Neuronal stem cell (in vitro differentiated cells): ENCODE results near the gene CCNYL1.

Source experiments
- DNase-seq: peaks from one replicate; pipeline ENCODE4 v3.0.0-alpha.2; 2013; ENCODE audit warnings: low spot score
- H2AFZ ChIP-seq: one replicate; pipeline ENCODE4 v1.6.1; 2013; ENCODE audit warnings: mild to moderate bottlenecking, low read length, inconsistent platforms
- H2AK5ac ChIP-seq: 2 replicates; pipeline ENCODE4 v1.6.1; 2013; ENCODE audit warnings: low read depth, mild to moderate bottlenecking, inconsistent platforms, low read length, moderate library complexity, mixed read lengths
- H2BK120ac ChIP-seq: 2 replicates; pipeline ENCODE4 v1.6.1; 2013; ENCODE audit warnings: low read depth, mild to moderate bottlenecking, inconsistent platforms, low read length, moderate library complexity, mixed read lengths
- H2BK12ac ChIP-seq: one replicate; pipeline ENCODE4 v1.6.1; 2013; ENCODE audit warnings: low read length, inconsistent platforms
- H2BK15ac ChIP-seq: 2 replicates; pipeline ENCODE4 v1.6.1; 2013; ENCODE audit warnings: mild to moderate bottlenecking, low read length, inconsistent platforms, mixed read lengths
- H2BK5ac ChIP-seq: one replicate; pipeline ENCODE4 v1.6.1; 2013; ENCODE audit warnings: inconsistent platforms, mild to moderate bottlenecking, low read length, moderate library complexity
- H3K14ac ChIP-seq: one replicate; pipeline ENCODE4 v1.6.1; 2013; ENCODE audit warnings: low read length, inconsistent platforms
- H3K18ac ChIP-seq: 2 replicates; pipeline ENCODE4 v1.6.1; 2013; ENCODE audit warnings: low read length, inconsistent platforms
- H3K23ac ChIP-seq: 2 replicates; pipeline ENCODE4 v1.6.1; 2013; ENCODE audit warnings: low read depth, mild to moderate bottlenecking, mixed read lengths, low read length, inconsistent platforms; ENCODE audit not compliant: poor library complexity
- H3K27ac ChIP-seq: replicated peaks from 3 replicates; pipeline ENCODE4 v1.5.1; 2013; ENCODE audit warnings: low read length, inconsistent platforms
- H3K27me3 ChIP-seq, 3 experiments: 2 replicates each; pipeline ENCODE4 v1.6.1; 2013; ENCODE audit warnings: low read length in 3 of 3, mild to moderate bottlenecking in 2 of 3, inconsistent platforms in 1 of 3, low read depth in 1 of 3, mixed read lengths in 1 of 3, moderate library complexity in 1 of 3; ENCODE audit not compliant: control insufficient read depth in 3 of 3, insufficient read depth in 3 of 3
- H3K36me3 ChIP-seq, 2 donors: replicated peaks in 1 of 2; 2 replicates each; pipeline ENCODE4 v1.6.1; 2013; ENCODE audit warnings: low read length in 2 of 2; ENCODE audit not compliant: control insufficient read depth in 2 of 2, insufficient read depth in 2 of 2
- H3K4ac ChIP-seq: 2 replicates; pipeline ENCODE4 v1.6.1; 2013; ENCODE audit warnings: inconsistent platforms, mild to moderate bottlenecking, low read length, moderate library complexity
- H3K4me1 ChIP-seq, 2 donors: 1 replicate in 1 of 2; 2 replicates in 1 of 2; pipeline ENCODE4 v1.6.1; 2013; ENCODE audit warnings: low read length in 2 of 2, low read depth in 1 of 2; ENCODE audit not compliant: control insufficient read depth in 2 of 2, insufficient read depth in 1 of 2
- H3K4me2 ChIP-seq: one replicate; pipeline ENCODE4 v1.6.1; 2013; ENCODE audit warnings: mild to moderate bottlenecking, low read length, inconsistent platforms; ENCODE audit not compliant: insufficient read depth, poor library complexity, severe bottlenecking
- H3K4me3 ChIP-seq, 2 donors: 2 replicates each; pipeline ENCODE4 v1.5.1; 2013; ENCODE audit warnings: low read length in 2 of 2, mild to moderate bottlenecking in 2 of 2, inconsistent platforms in 1 of 2, moderate library complexity in 1 of 2
- H3K79me1 ChIP-seq: one replicate; pipeline ENCODE4 v1.6.1; 2013; ENCODE audit warnings: low read depth, mild to moderate bottlenecking, inconsistent platforms, low read length, moderate library complexity
- H3K9ac ChIP-seq: one replicate; pipeline ENCODE4 v1.6.1; 2013; ENCODE audit warnings: mild to moderate bottlenecking, low read depth, low read length, inconsistent platforms; ENCODE audit not compliant: poor library complexity
- H3K9me3 ChIP-seq, 2 donors: replicated peaks in 1 of 2; 2 replicates each; pipeline versions ENCODE3 to v1.6.1; 2013; ENCODE audit warnings: low read length in 2 of 2, mild to moderate bottlenecking in 2 of 2, inconsistent platforms in 1 of 2, low read depth in 1 of 2, mixed read lengths in 1 of 2, moderate library complexity in 1 of 2; ENCODE audit not compliant: control insufficient read depth in 2 of 2, insufficient read depth in 1 of 2
- H4K8ac ChIP-seq: one replicate; pipeline ENCODE4 v1.6.1; 2013; ENCODE audit warnings: low read depth, mild to moderate bottlenecking, inconsistent platforms, low read length, moderate library complexity
- H4K91ac ChIP-seq: one replicate; pipeline ENCODE4 v1.6.1; 2013; ENCODE audit warnings: low read length, low read depth, mild to moderate bottlenecking, inconsistent platforms; ENCODE audit not compliant: poor library complexity
- WGBS, 2 donors: extraction: QIAGEN DNeasy Blood & Tissue Kit; methylation state at CpG; one replicate each; pipeline ENCODE4 v1.1.7; 2013; ENCODE audit warnings: missing lambda C conversion rate in 2 of 2, mixed read lengths in 1 of 2; ENCODE audit not compliant: insufficient read length in 2 of 2, insufficient replicate concordance in 1 of 2; ENCODE audit errors: extremely low coverage in 2 of 2; 5-methylcytosine and 5-hydroxymethylcytosine counted together

CCNYL1 gene

DNA sequence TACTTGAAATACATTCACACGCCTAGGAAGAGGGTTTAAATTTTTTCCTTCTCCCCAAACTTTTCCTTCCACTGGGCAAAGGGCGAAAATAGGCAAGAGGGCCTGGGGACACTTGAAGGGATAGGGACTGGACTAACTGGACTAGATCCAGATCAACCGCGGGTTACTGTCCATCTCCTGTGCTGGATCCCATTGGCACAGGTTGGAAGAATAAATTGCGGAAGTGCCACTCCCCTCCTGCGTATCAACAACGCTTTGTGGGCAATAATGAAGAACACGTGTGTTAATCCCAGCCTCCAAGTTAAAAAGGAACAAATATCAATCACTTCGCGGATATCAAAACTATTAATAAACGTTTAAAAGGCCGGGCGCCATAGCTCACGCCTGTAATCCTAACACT, 60.0 kb downstream of the CCNYL1 start:
- Histone ChIP-seq H3K27me3 (no peaks in the 10 kb centered on the region), H2BK5ac (peak overlapping the region; percentile 31)

GRCh38 chr2:207772081-207772843, 60.8 kb downstream of the CCNYL1 start:
- Histone ChIP-seq H2AK5ac (no peak overlapping the region), H4K91ac (no peak overlapping the region), H2AFZ (peak overlapping the region; percentile 49), H3K4ac (no peak overlapping the region), H3K27me3 (no peaks in the 10 kb centered on the region), H3K9me3 (peaks cover 0 to 9% of the 10 kb centered on the region in 2 donors), H3K4me3 (no peak overlapping the region), H3K18ac (no peak overlapping the region), H3K36me3 (peaks cover 11% of the 10 kb centered on the region in 2 donors), H2BK5ac (no peak overlapping the region), H3K4me1 (peaks cover 1 to 31% of the 10 kb centered on the region in 2 donors), H4K8ac (no peak overlapping the region), H3K4me2 (no peak overlapping the region), H3K23ac (no peak overlapping the region), H2BK12ac (no peak overlapping the region), H3K27ac (no peak overlapping the region), H3K79me1 (no peaks in the 10 kb centered on the region), H2BK120ac (no peak overlapping the region), H2BK15ac (no peak overlapping the region), H3K14ac (no peak overlapping the region), H3K9ac (no peak overlapping the region)
- DNase-seq = no peak
- WGBS, 2 donors = no CpG with 5 or more reads among the region's 13 CpGs

More for the DNA sequence above, 60.0 kb downstream of the CCNYL1 start:
- Histone ChIP-seq H3K9ac (no peak overlapping the region), H3K4me3 (no peak overlapping the region), H2BK120ac (no peak overlapping the region), H3K23ac (no peak overlapping the region), H3K79me1 (no peaks in the 10 kb centered on the region), H2AK5ac (no peak overlapping the region), H4K8ac (no peak overlapping the region), H4K91ac (no peak overlapping the region), H3K4me2 (peak overlapping the region; percentile 66), H3K36me3 (peaks cover 18 to 20% of the 10 kb centered on the region in 2 donors), H3K14ac (no peak overlapping the region), H3K9me3 (peaks cover 0 to 11% of the 10 kb centered on the region in 2 donors), H3K27ac (no peak overlapping the region), H2AFZ (no peak overlapping the region), H3K18ac (no peak overlapping the region), H2BK15ac (no peak overlapping the region), H3K4me1 (peaks cover 1 to 34% of the 10 kb centered on the region in 2 donors), H3K4ac (no peak overlapping the region), H2BK12ac (no peak overlapping the region)
- WGBS, 2 donors = no CpG with 5 or more reads among the region's 14 CpGs
- no peak for DNase-seq

GRCh38 chr2:207772844-207773205, 61.4 kb downstream of the CCNYL1 start:
- H2BK15ac ChIP-seq = no peak overlapping the region
- H3K36me3 ChIP-seq = peaks cover 5 to 6% of the 10 kb centered on the region in 2 donors
- no peak overlapping the region for H3K18ac ChIP-seq
- H3K79me1 ChIP-seq = no peaks in the 10 kb centered on the region
- peaks cover 1 to 30% of the 10 kb centered on the region in 2 donors for H3K4me1 ChIP-seq
- H3K27me3 ChIP-seq = no peaks in the 10 kb centered on the region
- no peak overlapping the region for H3K4me2 ChIP-seq
- no peak overlapping the region for H2AK5ac ChIP-seq
- no peak overlapping the region for H3K4me3 ChIP-seq
- H2BK5ac ChIP-seq = no peak overlapping the region
- no peak overlapping the region for H3K14ac ChIP-seq
- no peak overlapping the region for H4K8ac ChIP-seq
- no peak overlapping the region for H3K9ac ChIP-seq
- peak overlapping the region; percentile 49 for H2AFZ ChIP-seq
- H3K23ac ChIP-seq = no peak overlapping the region
- H3K4ac ChIP-seq = no peak overlapping the region
- no peak overlapping the region for H2BK12ac ChIP-seq
- H2BK120ac ChIP-seq = no peak overlapping the region
- H4K91ac ChIP-seq = no peak overlapping the region
- H3K27ac ChIP-seq = peak overlapping the region; percentile 5
- H3K9me3 ChIP-seq = peaks cover 0 to 3% of the 10 kb centered on the region in 2 donors
- DNase-seq = no peak
- no CpG with 5 or more reads among the region's 13 CpGs for WGBS, 2 donors

DNA sequence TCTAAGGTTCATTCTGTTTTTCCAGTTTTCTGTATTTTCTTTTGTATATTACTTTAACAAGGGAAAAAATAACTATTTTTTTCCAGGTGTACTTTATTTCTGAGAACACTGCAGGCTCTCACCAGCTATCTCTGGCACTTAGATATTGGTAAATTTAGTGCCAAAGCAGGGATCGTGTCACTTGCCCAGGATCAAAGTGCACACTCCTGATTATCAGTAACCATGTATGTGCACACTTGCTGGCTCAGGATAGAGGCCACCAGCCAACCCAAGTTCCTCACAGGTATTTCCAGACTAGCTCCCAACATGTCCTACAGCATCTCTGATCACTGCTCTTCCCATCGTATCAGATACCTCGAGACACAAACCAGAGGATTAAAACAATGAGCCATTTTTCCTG, 64.0 kb downstream of the CCNYL1 start:
- no peak overlapping the region for H3K4ac ChIP-seq
- H3K4me3 ChIP-seq = no peak overlapping the region
- H3K14ac ChIP-seq = no peak overlapping the region
- no peak overlapping the region for H2BK5ac ChIP-seq
- H3K23ac ChIP-seq = no peak overlapping the region
- no peak for DNase-seq
- no peaks in the 10 kb centered on the region for H3K79me1 ChIP-seq
- WGBS, 2 donors = no CpG with 5 or more reads among the region's 3 CpGs
- H4K8ac ChIP-seq = no peak overlapping the region
- H3K27ac ChIP-seq = no peak overlapping the region
- H2AFZ ChIP-seq = no peak overlapping the region
- H3K27me3 ChIP-seq = no peaks in the 10 kb centered on the region
- H3K4me2 ChIP-seq = no peak overlapping the region
- H3K9me3 ChIP-seq = no peaks in the 10 kb centered on the region
- H2BK12ac ChIP-seq = no peak overlapping the region
- H2AK5ac ChIP-seq = no peak overlapping the region
- H4K91ac ChIP-seq = no peak overlapping the region
- H3K18ac ChIP-seq = no peak overlapping the region
- no peaks in the 10 kb centered on the region for H3K36me3 ChIP-seq
- peaks cover 1 to 19% of the 10 kb centered on the region in 2 donors for H3K4me1 ChIP-seq
- no peak overlapping the region for H3K9ac ChIP-seq
- no peak overlapping the region for H2BK15ac ChIP-seq
- no peak overlapping the region for H2BK120ac ChIP-seq
